ENCODE data around the gene NPAS3. TPM values are rescaled to one million over a fixed set of nuclear protein-coding genes. Genes with fewer than 3 reads are reported as not detected.

Gene NPAS3
- total RNA-seq, 1 donor, result 0.86 TPM

- H3K4me3 ChIP-seq (ENCODE audit: low read depth, low read length), result no peak overlapping the region
- no peak for TF ChIP-seq CTCF (IDR thresholded peaks at IDR 0.05; ENCODE audit: insufficient read depth, low read depth, low read length)
- no peak for DNase-seq (ENCODE audit: low read depth)
Measured at GRCh38 chr14:33280646-33281045, 342.0 kb downstream of the NPAS3 start.

- no peak for DNase-seq (ENCODE audit: low read depth)
- no peak for TF ChIP-seq CTCF (IDR thresholded peaks at IDR 0.05; ENCODE audit: insufficient read depth, low read depth, low read length)
- no peak overlapping the region for H3K4me3 ChIP-seq (ENCODE audit: low read depth, low read length)
Measured at GRCh38 chr14:33282331-33283230, 343.9 kb downstream of the NPAS3 start.

DNA sequence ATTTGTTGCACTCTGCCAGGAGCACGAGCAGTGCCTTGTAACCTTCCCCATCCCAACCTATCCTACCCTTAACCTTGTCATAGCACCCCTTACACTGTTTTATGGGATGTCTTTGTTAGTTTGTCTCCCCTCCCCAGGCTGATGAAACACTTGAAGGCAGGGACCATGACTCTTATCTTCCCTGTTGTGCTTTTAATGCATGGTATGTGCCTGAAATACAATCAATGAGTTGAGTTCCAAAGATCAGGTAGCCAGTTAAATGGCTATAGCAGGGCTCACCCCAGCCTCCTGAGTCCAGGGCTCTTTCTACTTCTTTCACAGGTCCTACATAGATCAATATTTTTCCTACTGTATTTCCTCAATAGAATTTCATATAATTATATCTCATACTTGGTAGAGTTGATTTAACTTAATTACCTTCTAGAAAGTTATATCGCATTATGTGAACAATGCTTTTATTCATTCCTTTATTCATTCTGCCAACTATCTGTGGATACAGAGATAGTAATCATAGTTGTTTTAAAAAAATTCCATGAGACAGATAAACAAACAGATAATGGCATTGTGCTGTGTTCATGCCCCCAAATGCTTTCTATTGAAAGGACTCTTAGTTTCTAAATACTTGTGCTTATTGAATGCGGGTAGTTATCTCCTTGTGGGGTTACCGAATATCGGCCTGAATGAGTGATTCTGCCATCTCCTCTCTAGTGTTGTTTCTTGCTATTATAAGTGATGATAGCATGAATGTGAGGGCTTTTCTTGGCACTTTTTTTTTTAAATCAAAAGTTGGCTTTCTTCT is 347.4 kb downstream of the NPAS3 start:
- H3K4me3 ChIP-seq (ENCODE audit: low read depth, low read length), result no peak overlapping the region
- TF ChIP-seq CTCF (IDR thresholded peaks at IDR 0.05; ENCODE audit: insufficient read depth, low read depth, low read length), result no peak
- no peak for DNase-seq (ENCODE audit: low read depth)

- TF ChIP-seq CTCF (IDR thresholded peaks at IDR 0.05; ENCODE audit: insufficient read depth, low read depth, low read length), result no peak
- peak; percentile 29 for DNase-seq (ENCODE audit: low read depth)
- no peak overlapping the region for H3K4me3 ChIP-seq (ENCODE audit: low read depth, low read length)
Measured at GRCh38 chr14:33287189-33287588, 348.5 kb downstream of the NPAS3 start.

GRCh38 chr14:33290641-33291040 is 352.0 kb downstream of the NPAS3 start:
- DNase-seq (ENCODE audit: low read depth), result no peak
- TF ChIP-seq CTCF (IDR thresholded peaks at IDR 0.05; ENCODE audit: insufficient read depth, low read depth, low read length), result no peak
- no peak overlapping the region for H3K4me3 ChIP-seq (ENCODE audit: low read depth, low read length)

DNA sequence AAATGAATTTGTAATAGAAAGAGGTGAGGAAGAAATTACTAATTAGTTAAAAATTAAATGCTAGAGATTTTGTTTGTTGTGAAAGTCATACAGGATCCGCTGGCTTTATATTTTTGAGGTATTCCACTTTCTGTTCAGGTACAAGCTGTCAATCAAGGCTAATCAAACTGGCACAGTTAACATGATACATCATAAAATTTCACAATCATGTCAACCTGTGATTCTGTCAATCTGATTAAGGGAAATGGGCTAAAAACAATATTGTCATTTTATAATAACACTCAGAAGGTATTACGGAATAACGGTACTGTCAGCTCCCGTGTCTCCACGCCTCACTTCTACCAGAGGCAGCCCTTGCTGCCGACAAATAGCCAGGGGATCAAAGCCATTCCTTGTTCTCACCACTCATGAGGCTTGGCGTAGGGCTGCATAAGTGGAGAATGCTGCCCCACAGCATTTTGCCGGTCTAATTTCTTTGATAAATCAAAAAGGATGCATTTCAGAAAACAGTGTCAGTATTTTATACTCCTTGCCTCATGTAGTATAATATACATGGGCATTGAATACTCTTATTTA is 352.9 kb downstream of the NPAS3 start:
- TF ChIP-seq CTCF (IDR thresholded peaks at IDR 0.05; ENCODE audit: insufficient read depth, low read depth, low read length), result no peak
- no peak overlapping the region for H3K4me3 ChIP-seq (ENCODE audit: low read depth, low read length)
- no peak for DNase-seq (ENCODE audit: low read depth)

Data from fibroblast of villous mesenchyme (primary cell).